Right kidney (tissue), 1 donor: Measurements from ENCODE around the gene PTPN2.
"Not testable (repeated sequence)": the region's sequence is repeated elsewhere in the genome, so short reads cannot be mapped to it uniquely, and the experiment has no call there.

Source experiments
- DNase-seq: peaks from one replicate; pipeline ENCODE4 v3.0.0-alpha.2; 2016

Gene PTPN2

GRCh38 chr18:12772111-12772510 is 111.9 kb downstream of the PTPN2 start:
- no peak for DNase-seq

- no peak for DNase-seq
These were observed 113.4 kb downstream of the PTPN2 start for GRCh38 chr18:12770469-12771219.

DNA sequence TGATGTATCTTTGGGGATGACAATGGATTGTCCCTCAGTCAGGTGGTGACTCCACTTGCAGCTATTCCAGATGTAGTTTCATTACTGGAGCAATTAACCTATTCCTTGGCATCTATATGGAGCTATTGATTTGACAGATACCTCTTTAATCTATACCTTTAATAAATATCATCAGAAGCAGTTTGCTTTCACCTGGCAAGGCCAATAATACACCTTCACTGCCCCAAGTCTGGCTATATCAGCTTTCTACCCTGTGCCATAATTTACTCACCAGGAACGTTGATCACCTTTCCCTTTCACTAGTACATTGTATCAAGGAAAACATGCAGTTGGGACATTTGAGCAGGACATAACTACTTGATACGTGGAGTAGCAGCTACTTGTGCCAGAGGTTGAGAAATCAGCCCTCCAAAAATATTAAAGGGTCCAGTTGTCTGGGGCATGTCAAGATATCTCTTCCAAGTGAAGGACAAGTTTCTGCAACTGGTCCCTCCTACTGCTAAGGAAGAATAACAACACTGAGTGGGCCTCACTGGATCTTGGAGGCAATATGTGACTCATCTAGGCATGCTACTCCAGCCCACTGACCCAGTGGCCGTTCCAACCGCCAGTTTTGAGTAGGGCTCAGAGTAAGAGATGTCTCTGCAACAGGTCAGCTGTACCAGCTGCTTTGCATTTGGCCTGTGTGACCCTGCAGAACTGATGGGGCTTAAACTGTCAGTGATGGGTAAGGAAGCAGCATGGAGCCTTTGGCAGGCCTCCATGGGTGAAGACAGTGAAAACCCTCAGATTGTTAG is 114.2 kb downstream of the PTPN2 start:
- DNase-seq: no peak

DNA sequence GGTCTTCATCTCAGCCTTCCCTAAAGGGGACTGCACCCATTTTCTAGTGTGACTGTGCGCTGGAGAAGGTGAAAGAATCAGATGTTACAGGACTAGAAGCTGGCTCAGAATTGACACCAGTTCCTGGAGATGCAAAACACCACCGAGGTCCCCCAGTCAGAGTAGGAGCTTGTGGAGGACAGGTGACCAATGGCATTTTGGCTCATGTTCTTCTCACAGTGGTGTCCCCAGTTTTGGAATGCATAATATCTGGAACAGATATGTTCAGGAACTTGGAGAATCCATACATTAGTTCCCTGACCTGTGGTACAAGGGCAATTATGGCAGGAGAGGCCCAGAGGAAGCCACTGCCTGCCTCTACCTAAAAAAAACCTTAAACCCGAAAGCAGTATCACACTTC is 114.9 kb downstream of the PTPN2 start:
- no peak for DNase-seq

- no peak for DNase-seq
These were observed 115.4 kb downstream of the PTPN2 start for GRCh38 chr18:12768625-12769024.

DNA sequence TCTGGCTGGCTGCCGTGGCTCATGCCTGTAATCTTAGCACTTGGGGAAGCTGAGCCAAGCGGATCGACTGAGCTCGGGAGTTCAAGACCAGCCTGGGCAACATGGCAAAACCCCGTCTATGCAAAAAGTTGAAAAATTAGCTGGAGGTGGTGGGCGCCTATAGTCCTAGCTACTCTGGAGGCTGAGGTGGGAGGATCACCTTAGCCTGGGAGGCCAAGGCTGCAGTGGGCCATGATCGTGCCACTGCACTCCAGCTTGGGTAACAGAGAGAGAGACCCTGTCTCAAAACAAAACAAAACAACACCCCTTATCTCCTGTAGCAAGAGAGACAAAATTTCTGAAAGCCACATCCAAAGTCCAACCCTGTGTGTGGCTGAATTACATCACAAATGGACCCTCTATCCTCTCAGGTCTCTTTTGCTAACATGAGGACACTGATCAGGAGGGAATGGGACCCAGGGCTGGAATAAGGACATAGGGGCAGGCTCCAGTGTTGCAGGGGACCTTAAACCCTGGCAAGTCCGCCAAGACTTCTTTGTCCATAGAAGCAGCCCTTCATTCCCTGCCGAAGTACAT is 116.4 kb downstream of the PTPN2 start:
- DNase-seq: no peak

GRCh38 chr18:12766986-12767433 is 117.0 kb downstream of the PTPN2 start:
- DNase-seq: no peak

DNA sequence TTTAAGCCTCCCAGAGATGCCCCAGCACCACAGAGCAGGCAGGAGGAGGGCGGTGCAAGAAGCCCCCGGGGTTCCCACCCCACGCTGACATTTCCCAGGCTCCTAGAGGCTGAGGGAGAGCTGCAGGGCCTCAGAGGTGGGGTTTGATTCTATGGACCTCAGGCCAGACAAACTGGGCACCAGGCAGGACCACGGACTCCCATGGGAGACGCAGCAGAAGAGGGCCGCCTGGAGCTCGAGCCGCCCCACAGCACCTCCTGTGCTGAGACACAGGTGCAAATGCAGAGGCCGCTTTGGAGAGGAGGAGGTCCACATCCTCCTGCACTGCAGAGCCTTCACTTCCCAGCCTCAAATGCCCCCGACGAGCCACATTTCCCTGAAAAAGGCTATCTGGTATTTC is 118.5 kb downstream of the PTPN2 start:
- no peak for DNase-seq

GRCh38 chr18:12765126-12765525 is 118.9 kb downstream of the PTPN2 start:
- DNase-seq: no peak

DNA sequence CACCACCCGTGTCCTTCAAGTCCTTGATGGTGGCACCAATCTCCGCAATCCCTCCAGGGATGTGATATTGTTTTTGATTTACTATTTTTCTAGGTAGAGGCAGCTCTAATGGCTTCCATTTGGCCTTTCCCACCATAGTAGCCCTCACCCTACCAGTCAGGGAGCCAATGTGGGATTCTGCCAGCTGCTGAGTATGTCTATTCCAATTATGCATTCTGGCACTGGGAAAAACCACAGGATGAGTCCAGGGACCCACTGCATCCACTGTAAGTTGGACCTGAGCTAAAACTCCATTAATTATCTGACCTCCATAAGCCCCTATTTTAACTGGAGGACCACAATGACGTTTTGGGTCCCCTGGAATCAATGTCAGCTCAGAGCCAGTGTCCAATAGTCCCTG is 125.5 kb downstream of the PTPN2 start:
- not testable (repeated sequence) for DNase-seq

GRCh38 chr18:12756619-12757239 is 127.3 kb downstream of the PTPN2 start:
- DNase-seq: not testable (repeated sequence)

- not testable (repeated sequence) for DNase-seq
These were observed 128.4 kb downstream of the PTPN2 start for GRCh38 chr18:12755606-12756005.

GRCh38 chr18:12754511-12754910 is 129.5 kb downstream of the PTPN2 start:
- no peak for DNase-seq

GRCh38 chr18:12751891-12752290 is 132.1 kb downstream of the PTPN2 start:
- DNase-seq: no peak

- DNase-seq: no peak
These were observed 132.5 kb downstream of the PTPN2 start for GRCh38 chr18:12751503-12751884.

GRCh38 chr18:12750715-12751502 is 133.1 kb downstream of the PTPN2 start:
- no peak for DNase-seq

DNA sequence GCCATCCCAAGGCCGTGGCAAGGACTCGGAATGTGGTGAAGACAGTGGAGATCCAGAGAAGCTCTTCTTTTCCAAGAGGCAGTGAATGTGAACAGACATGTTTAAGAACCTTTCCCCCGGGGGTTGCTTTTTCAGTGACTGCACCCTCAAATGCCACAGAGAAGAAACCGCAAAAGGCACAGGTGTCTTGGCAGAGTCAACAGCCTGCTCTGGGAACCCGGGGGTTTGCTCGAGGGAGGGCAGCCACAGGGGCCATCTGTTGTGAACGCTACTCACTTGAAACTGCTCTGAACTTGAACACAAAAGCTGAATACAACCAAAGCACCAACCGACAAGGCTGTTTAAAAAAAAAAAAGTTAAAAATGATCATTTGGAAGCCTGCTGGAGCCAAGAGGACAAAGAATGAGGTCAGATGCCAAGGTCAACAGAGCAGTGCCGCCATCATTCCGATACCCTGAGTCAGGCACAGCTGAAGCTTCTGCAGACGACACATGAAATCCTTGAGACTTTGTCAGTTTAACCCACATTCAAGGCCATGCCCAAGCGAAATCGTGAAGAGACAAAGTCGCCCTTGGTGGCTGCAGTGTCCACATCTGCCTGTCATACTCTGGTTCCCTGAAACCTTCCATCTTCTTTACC is 133.8 kb downstream of the PTPN2 start:
- no peak for DNase-seq

DNA sequence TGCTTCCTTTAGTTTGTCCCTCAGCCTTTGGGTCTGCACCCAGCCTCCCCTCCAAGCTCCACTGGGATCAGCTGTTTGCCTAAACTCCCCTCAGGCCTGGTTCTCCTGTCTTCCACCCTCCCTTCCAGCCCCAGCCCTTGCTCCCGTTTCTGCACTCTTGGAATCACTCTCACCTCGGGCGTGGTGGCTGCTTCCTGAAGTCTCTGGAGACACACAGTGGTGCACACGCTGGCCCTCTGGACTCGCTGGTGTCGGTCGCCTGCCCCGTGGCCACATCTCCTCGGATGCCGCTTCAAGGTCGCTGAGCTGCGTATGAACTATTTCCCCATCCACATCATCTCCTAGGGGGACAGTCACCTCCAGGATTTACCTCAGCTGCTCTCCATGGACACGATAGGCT is 134.9 kb downstream of the PTPN2 start:
- no peak for DNase-seq

DNA sequence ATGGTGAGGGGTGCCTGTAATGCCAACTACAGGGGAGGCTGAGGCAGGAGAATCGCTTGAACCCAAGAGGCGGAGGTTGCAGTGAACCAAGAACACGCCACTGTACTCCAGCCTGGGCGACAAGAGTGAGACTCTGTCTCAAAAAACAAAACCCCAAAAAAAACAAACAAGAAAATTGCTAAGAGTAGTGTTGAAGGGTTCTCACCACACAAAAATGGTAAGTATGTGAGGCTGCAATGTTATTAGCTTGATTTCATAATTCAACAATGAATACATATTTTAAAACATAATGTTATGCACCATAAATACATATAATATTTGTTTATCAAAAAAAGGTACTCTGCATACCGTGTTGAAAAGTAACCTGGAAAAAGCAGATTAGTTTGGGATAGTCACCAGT is 135.4 kb downstream of the PTPN2 start:
- no peak for DNase-seq

DNA sequence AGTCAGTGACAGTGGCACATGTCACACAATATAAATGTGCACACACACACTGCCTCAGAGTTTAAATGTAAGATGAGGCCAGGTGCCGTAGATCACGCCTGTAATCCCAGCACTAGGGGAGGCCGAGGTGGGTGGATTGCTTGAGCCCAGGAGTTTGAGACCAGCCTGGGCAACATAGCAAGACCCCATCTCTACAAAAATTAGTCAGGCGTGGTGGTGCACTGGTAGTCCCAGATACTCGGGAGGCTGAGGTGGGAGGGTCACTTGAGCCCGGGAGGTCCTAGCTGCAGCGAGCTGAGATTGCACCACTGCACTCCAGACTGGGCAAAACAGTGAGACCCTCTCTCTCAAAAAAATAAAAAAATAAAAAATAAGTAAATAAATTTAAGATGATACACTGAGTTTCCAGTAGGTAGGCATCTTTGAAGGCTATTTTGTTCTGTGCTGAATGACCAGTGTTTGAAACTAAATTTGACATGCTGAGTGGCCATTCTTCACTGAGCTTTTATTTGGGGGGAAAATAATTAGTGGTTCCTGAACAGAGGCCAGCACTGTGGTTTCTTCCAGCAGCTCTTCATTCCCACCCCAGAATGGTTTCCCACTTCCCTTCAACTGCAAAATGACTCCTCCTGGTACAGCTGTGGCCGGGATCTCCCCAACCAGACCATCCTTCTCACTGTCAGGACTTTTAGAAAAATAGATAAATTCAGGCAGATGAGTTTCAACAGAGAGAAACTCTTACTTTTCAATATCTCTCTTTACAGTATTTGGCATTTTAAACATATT is 136.3 kb downstream of the PTPN2 start:
- no peak for DNase-seq
